Smooth muscle cell (in vitro differentiated cells): ENCODE results near the gene MARCKSL1. TPM values are rescaled to one million over a fixed set of nuclear protein-coding genes. Genes with fewer than 3 reads are reported as not detected.

Experiments
- DNase-seq: peaks from one replicate; lab custom pipeline; 2025; ENCODE audit not compliant: unreplicated experiment; lab: John Stamatoyannopoulos, UW
- H2AFZ ChIP-seq: fragments of 200-600 bp; sonication (generic); 2 replicates; pipeline ENCODE4 v1.6.0; 2016; ENCODE audit warnings: antibody characterized with exemption, low read depth, mild to moderate bottlenecking
- H3F3A ChIP-seq: fragments of 200-600 bp; sonication (generic); 2 replicates; pipeline ENCODE4 v1.6.0; 2017; ENCODE audit warnings: antibody characterized with exemption, low read depth
- H3K27ac ChIP-seq: fragments of 200-600 bp; sonication (generic); 2 replicates; pipeline ENCODE4 v1.5.1; 2016; ENCODE audit warnings: low read depth, mild to moderate bottlenecking
- H3K27me3 ChIP-seq: fragments of 200-600 bp; sonication (generic); 2 replicates; pipeline ENCODE4 v1.6.1; 2016; ENCODE audit warnings: low read depth, mild to moderate bottlenecking
- H3K36me3 ChIP-seq: fragments of 200-600 bp; sonication (generic); 2 replicates; pipeline ENCODE4 v1.5.1; 2016; ENCODE audit warnings: low read depth
- H3K4me1 ChIP-seq: fragments of 200-600 bp; sonication (generic); 2 replicates; pipeline ENCODE4 v1.5.1; 2016; ENCODE audit warnings: low read depth
- H3K4me2 ChIP-seq: fragments of 200-600 bp; sonication (generic); 2 replicates; pipeline ENCODE4 v1.6.0; 2016; ENCODE audit warnings: mild to moderate bottlenecking
- H3K4me3 ChIP-seq: fragments of 200-600 bp; sonication (generic); 2 replicates; pipeline ENCODE4 v1.5.1; 2016; ENCODE audit warnings: mild to moderate bottlenecking
- H3K79me2 ChIP-seq: fragments of 200-600 bp; sonication (generic); 2 replicates; pipeline ENCODE4 v1.6.0; 2016; ENCODE audit warnings: low read depth, mild to moderate bottlenecking
- H3K9ac ChIP-seq: fragments of 200-600 bp; sonication (generic); 2 replicates; pipeline ENCODE4 v1.6.0; 2016; ENCODE audit warnings: low read depth
- H3K9me3 ChIP-seq: fragments of 200-600 bp; sonication (generic); replicated peaks from 2 replicates; pipeline ENCODE4 v1.5.1; 2016; ENCODE audit warnings: low read depth
- H4K20me1 ChIP-seq: fragments of 200-600 bp; sonication (generic); 2 replicates; pipeline ENCODE4 v1.6.0; 2016; ENCODE audit warnings: low read depth
- WGBS: methylation state at CpG from one replicate; pipeline ENCODE4 v1.1.7; 2016; ENCODE audit warnings: low lambda C conversion rate; 5-methylcytosine and 5-hydroxymethylcytosine counted together
- polyA plus RNA-seq: library from polyadenylated mRNA; unstranded; fragments of >200 nt; fragmentation: Nextera tagmentation; extraction: Ambion mirVana; gene quantifications from 2 replicates; pipeline ENCODE4 v1.2.1, GENCODE V29; 2016
- total RNA-seq: library from RNA; depleted of rRNA; stranded (reverse); fragments of >200 nt; gene quantifications from 2 replicates; pipeline ENCODE4 v1.2.3, GENCODE V29; 2014
- TF ChIP-seq, protein P1 (sequence below): fragments of 200-600 bp; sonication (generic); IDR thresholded peaks from 2 replicates; pipeline ENCODE4 v1.5.1; 2017; ENCODE audit warnings: borderline replicate concordance, mild to moderate bottlenecking, antibody characterized with exemption; ENCODE audit not compliant: insufficient read depth, poor library complexity, severe bottlenecking

MARCKSL1 gene
- total and polyA plus RNA-seq, 2 experiments from 2014 or later = 126 to 358 TPM

DNA sequence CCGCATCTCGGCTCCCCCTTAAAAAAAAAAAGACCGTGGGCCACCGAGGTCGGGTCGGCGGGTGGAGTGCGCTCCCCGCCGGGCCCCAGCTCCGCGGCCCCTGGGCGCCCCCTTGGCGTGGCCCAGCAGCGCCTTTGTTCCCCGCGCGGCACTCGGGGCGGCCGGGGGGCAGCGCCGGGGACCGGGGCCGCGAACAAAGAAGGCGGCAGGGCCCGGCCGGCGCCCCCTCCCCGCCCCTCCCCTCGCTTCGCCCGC lies 571 bp downstream of the MARCKSL1 start:
- Histone ChIP-seq H3F3A (peaks cover 27% of the 10 kb centered on the region), H3K27ac (peak overlapping the region; percentile 64), H2AFZ (no peak overlapping the region), H3K4me2 (peak overlapping the region; percentile 99), H3K27me3 (no peaks in the 10 kb centered on the region), H3K4me1 (peaks cover 46% of the 10 kb centered on the region), H3K9me3 (no peaks in the 10 kb centered on the region), H3K79me2 (peaks cover 24% of the 10 kb centered on the region), H3K9ac (peak overlapping the region; percentile 95), H3K4me3 (peak overlapping the region; percentile 99), H3K36me3 (no peaks in the 10 kb centered on the region), H4K20me1 (peaks cover 45% of the 10 kb centered on the region)
- TF ChIP-seq, protein P1, sequence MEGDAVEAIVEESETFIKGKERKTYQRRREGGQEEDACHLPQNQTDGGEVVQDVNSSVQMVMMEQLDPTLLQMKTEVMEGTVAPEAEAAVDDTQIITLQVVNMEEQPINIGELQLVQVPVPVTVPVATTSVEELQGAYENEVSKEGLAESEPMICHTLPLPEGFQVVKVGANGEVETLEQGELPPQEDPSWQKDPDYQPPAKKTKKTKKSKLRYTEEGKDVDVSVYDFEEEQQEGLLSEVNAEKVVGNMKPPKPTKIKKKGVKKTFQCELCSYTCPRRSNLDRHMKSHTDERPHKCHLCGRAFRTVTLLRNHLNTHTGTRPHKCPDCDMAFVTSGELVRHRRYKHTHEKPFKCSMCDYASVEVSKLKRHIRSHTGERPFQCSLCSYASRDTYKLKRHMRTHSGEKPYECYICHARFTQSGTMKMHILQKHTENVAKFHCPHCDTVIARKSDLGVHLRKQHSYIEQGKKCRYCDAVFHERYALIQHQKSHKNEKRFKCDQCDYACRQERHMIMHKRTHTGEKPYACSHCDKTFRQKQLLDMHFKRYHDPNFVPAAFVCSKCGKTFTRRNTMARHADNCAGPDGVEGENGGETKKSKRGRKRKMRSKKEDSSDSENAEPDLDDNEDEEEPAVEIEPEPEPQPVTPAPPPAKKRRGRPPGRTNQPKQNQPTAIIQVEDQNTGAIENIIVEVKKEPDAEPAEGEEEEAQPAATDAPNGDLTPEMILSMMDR = no peak
- DNase-seq = no peak
- WGBS = 0% methylated on average over 6 of the region's 34 CpGs

DNA sequence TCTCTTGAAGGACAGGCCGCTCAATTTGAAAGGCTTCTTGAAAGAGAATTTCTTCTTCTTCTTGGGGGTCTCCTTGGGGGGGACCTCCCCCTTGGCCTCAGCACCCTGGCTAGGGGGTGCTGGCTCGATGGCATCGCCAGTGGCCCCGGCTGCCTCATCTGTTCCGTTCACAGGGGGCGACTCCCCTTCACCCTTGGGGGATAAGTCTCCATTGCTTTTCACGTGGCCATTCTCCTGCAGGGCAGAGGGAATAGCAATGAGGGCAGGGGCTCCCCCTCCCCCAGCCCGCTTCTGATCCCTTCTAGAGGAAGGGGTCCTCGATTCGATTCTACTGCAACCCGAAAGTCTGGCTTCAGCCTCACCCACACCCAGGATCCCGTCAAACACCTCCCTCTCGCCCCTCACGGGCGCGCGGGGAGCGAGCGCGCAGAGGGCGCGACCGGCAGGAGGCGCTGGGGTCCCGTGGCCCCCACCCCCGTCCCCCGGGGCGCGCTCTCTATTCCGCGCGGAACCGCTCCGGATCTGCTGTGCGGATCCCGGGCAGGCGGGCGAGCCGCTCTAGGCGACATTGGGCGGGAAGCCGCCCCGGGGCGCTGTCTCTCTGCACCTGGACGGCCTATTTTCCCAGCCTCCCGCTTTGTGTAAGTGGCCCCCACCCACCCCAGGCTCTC lies 1.0 kb downstream of the MARCKSL1 start:
- Histone ChIP-seq H4K20me1 (peaks cover 45% of the 10 kb centered on the region), H3K27ac (peak overlapping the region; percentile 64), H3K4me3 (peak overlapping the region; percentile 99), H3K27me3 (no peaks in the 10 kb centered on the region), H3K79me2 (peaks cover 24% of the 10 kb centered on the region), H3K9me3 (no peaks in the 10 kb centered on the region), H3K4me1 (peaks cover 46% of the 10 kb centered on the region), H3K36me3 (no peaks in the 10 kb centered on the region), H3K9ac (peak overlapping the region; percentile 95), H3F3A (peaks cover 28% of the 10 kb centered on the region), H2AFZ (no peak overlapping the region), H3K4me2 (peak overlapping the region; percentile 99)
- TF ChIP-seq, protein P1 = peak; percentile 84
- DNase-seq = no peak
- 4% methylated on average over 41 of the region's 46 CpGs for WGBS

DNA sequence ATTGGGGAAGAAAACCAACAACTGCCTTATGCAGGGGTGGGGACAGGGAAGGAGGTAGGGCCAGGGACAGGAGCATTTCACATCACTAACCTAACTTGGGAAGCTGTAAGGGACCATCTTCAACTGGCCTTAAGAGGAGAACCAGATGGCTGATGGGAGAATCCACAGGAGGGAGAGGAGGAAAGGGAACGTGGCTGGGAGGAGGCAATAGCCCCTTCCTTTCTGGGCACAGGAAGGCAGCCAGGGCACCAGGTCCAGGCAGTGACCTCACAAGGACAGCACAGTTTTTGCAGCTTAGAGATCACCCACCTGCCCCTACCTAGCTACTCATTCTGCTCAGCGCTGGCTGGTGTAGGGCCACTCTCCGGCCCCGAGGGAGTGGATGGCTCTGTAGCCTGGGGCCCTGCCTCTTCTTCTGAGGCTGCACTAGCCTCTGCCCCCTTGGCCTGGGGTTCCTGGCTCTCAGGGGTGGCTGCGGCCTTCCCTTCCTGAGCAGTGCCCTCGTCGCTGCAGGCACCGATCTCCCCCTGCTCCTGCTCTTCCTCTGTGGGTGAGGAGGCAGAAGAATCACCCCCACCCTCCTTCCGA lies 1.7 kb downstream of the MARCKSL1 start:
- H3K27ac ChIP-seq = peak overlapping the region; percentile 64
- no peaks in the 10 kb centered on the region for H3K27me3 ChIP-seq
- H3F3A ChIP-seq = peaks cover 26% of the 10 kb centered on the region
- peak overlapping the region; percentile 95 for H3K9ac ChIP-seq
- peaks cover 47% of the 10 kb centered on the region for H4K20me1 ChIP-seq
- H3K36me3 ChIP-seq = no peaks in the 10 kb centered on the region
- H3K79me2 ChIP-seq = peaks cover 24% of the 10 kb centered on the region
- WGBS = 50% methylated on average over 9 of the region's 9 CpGs
- peak overlapping the region; percentile 99 for H3K4me3 ChIP-seq
- no peak for DNase-seq
- peaks cover 46% of the 10 kb centered on the region for H3K4me1 ChIP-seq
- H2AFZ ChIP-seq = no peak overlapping the region
- TF ChIP-seq, protein P1 = no peak
- peak overlapping the region; percentile 99 for H3K4me2 ChIP-seq
- H3K9me3 ChIP-seq = no peaks in the 10 kb centered on the region
